Measurements from ENCODE around the gene ZDHHC7.
"Not testable (repeated sequence)": the region's sequence is repeated elsewhere in the genome, so short reads cannot be mapped to it uniquely, and the experiment has no call there.

ZDHHC7 gene

GRCh38 chr16:85010931-85011845, at the start of gene ZDHHC7:
Gene ZDHHC7, minus strand, starts transcription at chr16:85011535. Its CDS starts 20,917 bp downstream, at chr16:84990618.
- Mint-ChIP-seq H3K27me3 (no peaks in the 10 kb centered on the region), H3K4me3 (peak within 1 kb of the TSS; percentile 98), H3K4me1 (peaks cover 46% of the 10 kb centered on the region), H3K27ac (peak within 1 kb of the TSS; percentile 99), H3K9me3 (no peaks in the 10 kb centered on the region), H3K36me3 (peaks cover 3% of the 10 kb centered on the region)

GRCh38 chr16:85058909-85059308, 47.6 kb upstream of the ZDHHC7 start:
- no peaks in the 10 kb centered on the region for H3K27me3 Mint-ChIP-seq
- no peak overlapping the region for H3K4me3 Mint-ChIP-seq
- no peak overlapping the region for H3K27ac Mint-ChIP-seq
- peaks cover 32% of the 10 kb centered on the region for H3K4me1 Mint-ChIP-seq
- H3K36me3 Mint-ChIP-seq, result no peaks in the 10 kb centered on the region
- no peaks in the 10 kb centered on the region for H3K9me3 Mint-ChIP-seq

- H3K4me3 Mint-ChIP-seq, result peak overlapping the region; percentile 58
- H3K27me3 Mint-ChIP-seq, result no peaks in the 10 kb centered on the region
- H3K4me1 Mint-ChIP-seq, result peaks cover 32% of the 10 kb centered on the region
- H3K36me3 Mint-ChIP-seq, result no peaks in the 10 kb centered on the region
- H3K9me3 Mint-ChIP-seq, result no peaks in the 10 kb centered on the region
- no peak overlapping the region for H3K27ac Mint-ChIP-seq
These were observed 46.6 kb upstream of the ZDHHC7 start for GRCh38 chr16:85057948-85058347.

GRCh38 chr16:85057212-85057889, 46.0 kb upstream of the ZDHHC7 start:
- H3K4me3 Mint-ChIP-seq, result peak overlapping the region; percentile 58
- no peaks in the 10 kb centered on the region for H3K36me3 Mint-ChIP-seq
- H3K27me3 Mint-ChIP-seq, result no peaks in the 10 kb centered on the region
- H3K4me1 Mint-ChIP-seq, result peaks cover 32% of the 10 kb centered on the region
- no peaks in the 10 kb centered on the region for H3K9me3 Mint-ChIP-seq
- peak overlapping the region; percentile 65 for H3K27ac Mint-ChIP-seq

- Mint-ChIP-seq H3K36me3 (no peaks in the 10 kb centered on the region), H3K4me1 (peaks cover 32% of the 10 kb centered on the region), H3K9me3 (no peaks in the 10 kb centered on the region), H3K27me3 (no peaks in the 10 kb centered on the region), H3K27ac (peak overlapping the region; percentile 87), H3K4me3 (peak overlapping the region; percentile 79)
These were observed 44.9 kb upstream of the ZDHHC7 start for GRCh38 chr16:85056211-85056748.

- H3K27ac Mint-ChIP-seq, result peak overlapping the region; percentile 87
- H3K4me3 Mint-ChIP-seq, result peak overlapping the region; percentile 79
- H3K36me3 Mint-ChIP-seq, result no peaks in the 10 kb centered on the region
- H3K4me1 Mint-ChIP-seq, result peaks cover 32% of the 10 kb centered on the region
- H3K9me3 Mint-ChIP-seq, result no peaks in the 10 kb centered on the region
- H3K27me3 Mint-ChIP-seq, result no peaks in the 10 kb centered on the region
These were observed 44.3 kb upstream of the ZDHHC7 start for GRCh38 chr16:85055493-85056210.

GRCh38 chr16:85054948-85055492, 43.7 kb upstream of the ZDHHC7 start:
- Mint-ChIP-seq H3K9me3 (no peaks in the 10 kb centered on the region), H3K27me3 (no peaks in the 10 kb centered on the region), H3K27ac (peak overlapping the region; percentile 87), H3K4me3 (peak overlapping the region; percentile 79), H3K36me3 (no peaks in the 10 kb centered on the region), H3K4me1 (peaks cover 32% of the 10 kb centered on the region)

GRCh38 chr16:85054321-85054720, 43.0 kb upstream of the ZDHHC7 start:
- H3K9me3 Mint-ChIP-seq, H3K4me3 Mint-ChIP-seq, H3K27me3 Mint-ChIP-seq, H3K36me3 Mint-ChIP-seq, H3K27ac Mint-ChIP-seq: not testable (repeated sequence)
- peaks cover 32% of the 10 kb centered on the region for H3K4me1 Mint-ChIP-seq

GRCh38 chr16:85052536-85052935, 41.2 kb upstream of the ZDHHC7 start:
- no peak overlapping the region for H3K4me3 Mint-ChIP-seq
- no peaks in the 10 kb centered on the region for H3K27me3 Mint-ChIP-seq
- H3K4me1 Mint-ChIP-seq, result peaks cover 37% of the 10 kb centered on the region
- no peak overlapping the region for H3K27ac Mint-ChIP-seq
- no peaks in the 10 kb centered on the region for H3K9me3 Mint-ChIP-seq
- no peaks in the 10 kb centered on the region for H3K36me3 Mint-ChIP-seq

- peaks cover 37% of the 10 kb centered on the region for H3K4me1 Mint-ChIP-seq
- no peak overlapping the region for H3K27ac Mint-ChIP-seq
- no peak overlapping the region for H3K4me3 Mint-ChIP-seq
- H3K9me3 Mint-ChIP-seq, result no peaks in the 10 kb centered on the region
- H3K27me3 Mint-ChIP-seq, result no peaks in the 10 kb centered on the region
- H3K36me3 Mint-ChIP-seq, result no peaks in the 10 kb centered on the region
These were observed 40.3 kb upstream of the ZDHHC7 start for GRCh38 chr16:85051683-85052082.

- Mint-ChIP-seq H3K36me3 (peaks cover 2% of the 10 kb centered on the region), H3K9me3 (no peaks in the 10 kb centered on the region), H3K27ac (no peak overlapping the region), H3K4me1 (peaks cover 37% of the 10 kb centered on the region), H3K4me3 (no peak overlapping the region), H3K27me3 (no peaks in the 10 kb centered on the region)
These were observed 39.8 kb upstream of the ZDHHC7 start for GRCh38 chr16:85051067-85051581.

- H3K36me3 Mint-ChIP-seq, result peaks cover 3% of the 10 kb centered on the region
- H3K27ac Mint-ChIP-seq, result no peak overlapping the region
- no peaks in the 10 kb centered on the region for H3K27me3 Mint-ChIP-seq
- peaks cover 27% of the 10 kb centered on the region for H3K4me1 Mint-ChIP-seq
- H3K9me3 Mint-ChIP-seq, result no peaks in the 10 kb centered on the region
- H3K4me3 Mint-ChIP-seq, result no peak overlapping the region
These were observed 38.5 kb upstream of the ZDHHC7 start for GRCh38 chr16:85049706-85050305.

- peaks cover 3% of the 10 kb centered on the region for H3K36me3 Mint-ChIP-seq
- no peaks in the 10 kb centered on the region for H3K27me3 Mint-ChIP-seq
- no peak overlapping the region for H3K4me3 Mint-ChIP-seq
- no peak overlapping the region for H3K27ac Mint-ChIP-seq
- H3K9me3 Mint-ChIP-seq, result no peaks in the 10 kb centered on the region
- H3K4me1 Mint-ChIP-seq, result peaks cover 27% of the 10 kb centered on the region
These were observed 37.7 kb upstream of the ZDHHC7 start for GRCh38 chr16:85048921-85049562.

- no peaks in the 10 kb centered on the region for H3K9me3 Mint-ChIP-seq
- H3K27me3 Mint-ChIP-seq, result no peaks in the 10 kb centered on the region
- H3K4me1 Mint-ChIP-seq, result peaks cover 27% of the 10 kb centered on the region
- no peak overlapping the region for H3K27ac Mint-ChIP-seq
- peaks cover 3% of the 10 kb centered on the region for H3K36me3 Mint-ChIP-seq
- H3K4me3 Mint-ChIP-seq, result no peak overlapping the region
These were observed 36.6 kb upstream of the ZDHHC7 start for GRCh38 chr16:85047867-85048455.

Measured in activated naive CD4-positive, alpha-beta T cell treated with anti-CD3 and anti-CD28 coated beads, Interleukin-2, amount 50 U/mL, for 24 hours (primary cell).